Activated B cell treated with CpG ODN at 0.5 μM for 24 hours (primary cell): Measurements from ENCODE around the gene PROCA1. TPM values are rescaled to one million over a fixed set of nuclear protein-coding genes. Genes with fewer than 3 reads are reported as not detected.

Experiments
- ATAC-seq: fragments of 200-7000 bp; cut with Tn5 transposase; one replicate; pipeline ENCODE4 v1.10.0; 2021; ENCODE audit warnings: low read depth, mild to moderate bottlenecking, moderate library complexity
- CTCF ChIA-PET: fragments of 350-600 bp; sonication (Branson Sonifier 250); formaldehyde crosslinking; loops from one replicate; lab custom pipeline; 2021; ENCODE audit warnings: antibody characterized with exemption; lab: Charles Lee
- POLR2A ChIA-PET: fragments of 350-600 bp; sonication (Branson Sonifier 250); formaldehyde crosslinking; loops from one replicate; lab custom pipeline; 2021; ENCODE audit warnings: antibody characterized with exemption; lab: Charles Lee
- DNase-seq: peaks from one replicate; pipeline ENCODE4 v3.0.0; 2022
- H3K27ac Mint-ChIP-seq: one replicate; pipeline ENCODE4 v1.8.0; 2020; ENCODE audit warnings: mixed read lengths
- H3K27me3 Mint-ChIP-seq: one replicate; pipeline ENCODE4 v1.8.0; 2021; ENCODE audit warnings: mixed read lengths
- H3K36me3 Mint-ChIP-seq: one replicate; pipeline ENCODE4 v1.8.0; 2021; ENCODE audit warnings: low read depth, mixed read lengths
- H3K4me1 Mint-ChIP-seq: one replicate; pipeline ENCODE4 v1.8.0; 2021; ENCODE audit warnings: mixed read lengths
- H3K4me3 Mint-ChIP-seq: one replicate; pipeline ENCODE4 v1.8.0; 2020; ENCODE audit warnings: mild to moderate bottlenecking, mixed read lengths
- H3K9me3 Mint-ChIP-seq: one replicate; pipeline ENCODE4 v1.8.0; 2020; ENCODE audit warnings: mixed read lengths
- intact Hi-C: fragments of 100-400 bp; cut with micrococcal nuclease; formaldehyde crosslinking; loops from one replicate; pipeline ENCODE4 v1.15.1; 2024
- total RNA-seq: library from RNA; stranded (reverse); gene quantifications from 2 replicates; pipeline ENCODE4 v1.2.3, GENCODE V29; 2022
- TF ChIP-seq, protein P1 (sequence below): fragments of 200-600 bp; IDR thresholded peaks from one replicate; pipeline ENCODE4 v1.8.0; 2022; ENCODE audit warnings: antibody characterized with exemption, mild to moderate bottlenecking

Gene PROCA1
- total RNA-seq, 1 donor from 2014 or later, result 11.0 TPM

DNA sequence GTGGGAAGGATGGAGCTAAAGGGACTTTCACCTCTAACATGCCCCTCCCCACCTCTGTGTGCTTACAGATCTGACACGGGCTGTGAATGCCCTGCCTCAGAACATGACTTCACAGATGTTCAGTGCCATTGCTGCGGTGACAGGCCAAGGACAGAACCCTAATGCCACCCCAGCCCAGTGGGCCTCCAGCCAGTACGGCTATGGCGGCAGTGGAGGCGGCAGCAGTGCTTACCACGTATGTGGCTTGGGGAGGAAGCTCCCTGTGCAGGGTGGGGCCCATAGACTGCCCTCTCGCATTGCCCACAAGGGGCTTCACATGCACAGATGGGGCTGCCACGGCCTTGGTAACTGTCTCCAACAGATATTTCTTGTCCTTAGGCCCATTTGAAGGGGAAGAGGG is 11.4 kb downstream of the PROCA1 start:
- POLR2A ChIA-PET, result interaction anchor here (0.6 kb wide), 1 partner anchor 99 kb away, joined by 5 read pairs; no protein-coding TSS in a partner anchor

DNA sequence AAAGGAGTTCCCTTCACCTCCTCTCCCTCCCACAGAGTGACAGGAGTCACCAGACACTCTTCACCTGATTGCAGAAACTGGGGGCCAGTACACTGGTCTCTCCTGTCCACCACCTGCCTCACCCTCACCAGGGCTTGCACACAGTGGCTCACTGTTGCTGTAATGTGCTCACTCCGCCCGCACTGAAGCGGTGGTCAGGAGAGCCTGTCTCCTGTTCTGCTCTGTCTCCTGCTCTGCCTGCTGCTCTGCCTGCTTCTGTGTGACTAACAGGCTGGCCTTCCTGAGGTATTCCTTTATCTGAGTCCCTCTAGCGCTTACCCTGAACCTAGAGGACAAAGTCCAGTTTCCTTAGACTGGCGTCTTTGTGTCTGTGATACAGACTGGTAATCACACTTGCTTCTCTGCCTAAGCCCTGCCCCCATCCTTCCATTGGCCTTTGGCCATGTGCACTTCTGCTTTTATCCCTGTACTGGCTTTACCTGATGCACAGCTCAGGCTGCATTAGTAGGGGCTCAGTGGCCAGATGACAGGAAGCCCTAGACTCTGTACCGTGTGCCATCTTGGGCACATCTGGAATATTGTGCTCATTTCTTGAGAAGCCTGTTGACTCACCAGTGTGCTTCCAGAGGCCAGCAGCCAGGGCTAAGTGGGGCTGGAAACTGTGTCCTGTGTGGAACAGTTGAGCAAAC is 13.3 kb downstream of the PROCA1 start:
- H3K9me3 Mint-ChIP-seq, result no peaks in the 10 kb centered on the region
- DNase-seq (no peak), ATAC-seq (no peak)
- POLR2A ChIA-PET, result no interaction called here
- intact Hi-C loops, result no loop called here
- no peaks in the 10 kb centered on the region for H3K27me3 Mint-ChIP-seq
- CTCF ChIA-PET, result no interaction called here
- no peak overlapping the region for H3K4me3 Mint-ChIP-seq
- TF ChIP-seq, protein P1, sequence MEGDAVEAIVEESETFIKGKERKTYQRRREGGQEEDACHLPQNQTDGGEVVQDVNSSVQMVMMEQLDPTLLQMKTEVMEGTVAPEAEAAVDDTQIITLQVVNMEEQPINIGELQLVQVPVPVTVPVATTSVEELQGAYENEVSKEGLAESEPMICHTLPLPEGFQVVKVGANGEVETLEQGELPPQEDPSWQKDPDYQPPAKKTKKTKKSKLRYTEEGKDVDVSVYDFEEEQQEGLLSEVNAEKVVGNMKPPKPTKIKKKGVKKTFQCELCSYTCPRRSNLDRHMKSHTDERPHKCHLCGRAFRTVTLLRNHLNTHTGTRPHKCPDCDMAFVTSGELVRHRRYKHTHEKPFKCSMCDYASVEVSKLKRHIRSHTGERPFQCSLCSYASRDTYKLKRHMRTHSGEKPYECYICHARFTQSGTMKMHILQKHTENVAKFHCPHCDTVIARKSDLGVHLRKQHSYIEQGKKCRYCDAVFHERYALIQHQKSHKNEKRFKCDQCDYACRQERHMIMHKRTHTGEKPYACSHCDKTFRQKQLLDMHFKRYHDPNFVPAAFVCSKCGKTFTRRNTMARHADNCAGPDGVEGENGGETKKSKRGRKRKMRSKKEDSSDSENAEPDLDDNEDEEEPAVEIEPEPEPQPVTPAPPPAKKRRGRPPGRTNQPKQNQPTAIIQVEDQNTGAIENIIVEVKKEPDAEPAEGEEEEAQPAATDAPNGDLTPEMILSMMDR, result no peak
- no peaks in the 10 kb centered on the region for H3K4me1 Mint-ChIP-seq
- peaks cover 98% of the 10 kb centered on the region for H3K36me3 Mint-ChIP-seq
- no peak overlapping the region for H3K27ac Mint-ChIP-seq

More for the DNA sequence above, 11.4 kb downstream of the PROCA1 start:
- Mint-ChIP-seq H3K27me3 (no peaks in the 10 kb centered on the region), H3K36me3 (peaks cover 91% of the 10 kb centered on the region), H3K4me1 (no peaks in the 10 kb centered on the region), H3K9me3 (no peaks in the 10 kb centered on the region), H3K27ac (no peak overlapping the region), H3K4me3 (no peak overlapping the region)
- CTCF ChIA-PET, result no interaction called here
- TF ChIP-seq, protein P1, result no peak
- DNase-seq, result no peak
- ATAC-seq, result no peak
- intact Hi-C loops, result no loop called here

DNA sequence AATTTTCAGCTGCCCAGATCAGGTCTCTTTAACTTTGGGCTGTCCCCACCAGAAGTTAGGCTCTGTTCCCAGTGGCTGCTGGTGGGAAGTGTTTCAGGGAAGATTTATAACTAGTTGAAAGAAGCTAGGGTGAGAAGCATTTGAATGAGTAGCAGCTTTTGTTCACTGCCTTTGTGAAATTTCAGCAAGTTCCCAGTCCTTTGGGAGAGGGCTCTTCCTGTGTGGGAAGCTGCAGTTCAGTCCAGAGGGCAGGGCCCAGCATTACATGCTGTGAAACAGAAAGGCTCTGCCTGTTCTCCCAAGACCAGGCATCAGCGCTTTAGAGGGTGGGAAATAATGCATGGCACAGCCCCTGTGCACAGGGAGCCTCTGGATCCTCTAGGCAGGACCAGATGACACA is 17.8 kb downstream of the PROCA1 start:
- intact Hi-C loops, result no loop called here
- TF ChIP-seq, protein P1, result no peak
- Mint-ChIP-seq H3K4me3 (no peak overlapping the region), H3K27me3 (no peaks in the 10 kb centered on the region), H3K9me3 (no peaks in the 10 kb centered on the region), H3K36me3 (peaks cover 89% of the 10 kb centered on the region), H3K4me1 (no peaks in the 10 kb centered on the region), H3K27ac (no peak overlapping the region)
- ChIA-PET POLR2A (no interaction called here), CTCF (interaction anchor here (2.1 kb wide), 1 partner anchor 47 kb away, joined by 5 read pairs; no protein-coding TSS in a partner anchor)
- DNase-seq, result no peak
- ATAC-seq, result no peak

DNA sequence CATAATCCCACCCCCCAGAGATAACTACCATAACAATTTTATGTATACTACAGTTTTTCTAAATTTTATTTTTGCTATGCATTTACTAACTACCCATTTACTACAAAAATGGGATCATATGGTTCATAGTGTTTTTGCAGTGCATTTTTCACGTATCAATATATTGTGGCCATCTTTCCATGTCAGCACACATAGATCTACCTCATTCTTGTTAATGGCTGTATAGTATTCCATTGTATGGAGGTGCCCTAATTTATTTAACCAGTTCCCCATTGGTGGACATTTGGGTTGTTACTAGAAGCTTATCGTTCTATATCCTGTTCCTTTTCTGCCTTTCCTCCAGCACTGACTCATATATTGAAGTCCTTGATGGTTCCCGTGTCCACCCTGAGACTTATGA is 22.7 kb downstream of the PROCA1 start:
- Mint-ChIP-seq H3K27ac (no peak overlapping the region), H3K36me3 (peaks cover 90% of the 10 kb centered on the region), H3K9me3 (no peaks in the 10 kb centered on the region), H3K27me3 (no peaks in the 10 kb centered on the region), H3K4me3 (no peak overlapping the region), H3K4me1 (no peaks in the 10 kb centered on the region)
- ATAC-seq (no peak), DNase-seq (no peak)
- POLR2A ChIA-PET, result interaction anchor here (0.6 kb wide), 1 partner anchor 22 kb away, joined by 9 read pairs; no protein-coding TSS in a partner anchor
- TF ChIP-seq, protein P1, result no peak
- intact Hi-C loops, result no loop called here
- CTCF ChIA-PET, result no interaction called here

DNA sequence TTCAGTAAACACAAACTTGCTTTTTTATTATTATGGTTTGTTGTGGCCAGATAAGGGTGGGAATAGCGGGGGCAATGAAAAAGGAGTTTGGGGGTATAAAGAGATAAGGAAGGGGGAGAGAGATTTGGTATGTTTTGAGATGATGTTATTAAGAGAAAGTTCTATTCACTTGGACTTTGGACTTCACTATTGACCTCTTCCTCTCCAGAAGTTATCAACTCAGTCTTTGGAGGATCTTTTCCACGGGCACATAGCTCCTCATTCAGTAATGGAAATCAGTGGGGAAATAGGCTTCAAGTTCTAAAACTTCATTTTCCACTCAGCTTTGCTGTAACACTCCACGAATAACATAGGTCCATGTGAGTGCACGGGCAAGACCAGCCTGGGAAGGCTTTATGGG is 23.2 kb downstream of the PROCA1 start:
- ATAC-seq (no peak), DNase-seq (no peak)
- peaks cover 89% of the 10 kb centered on the region for H3K36me3 Mint-ChIP-seq
- H3K9me3 Mint-ChIP-seq, result no peaks in the 10 kb centered on the region
- H3K27ac Mint-ChIP-seq, result no peak overlapping the region
- H3K27me3 Mint-ChIP-seq, result no peaks in the 10 kb centered on the region
- H3K4me1 Mint-ChIP-seq, result no peaks in the 10 kb centered on the region
- no peak overlapping the region for H3K4me3 Mint-ChIP-seq
- CTCF ChIA-PET, result no interaction called here
- intact Hi-C loops, result no loop called here
- POLR2A ChIA-PET, result interaction anchor here (0.6 kb wide), 1 partner anchor 22 kb away, joined by 9 read pairs; no protein-coding TSS in a partner anchor
- TF ChIP-seq, protein P1, result no peak
